A172 (cell line): Measurements from ENCODE around the gene FGF2. TPM values are rescaled to one million over a fixed set of nuclear protein-coding genes. Genes with fewer than 3 reads are reported as not detected.
A peak's percentile ranks its signal among the peaks of the same experiment; 100 is the strongest.
"Not testable (repeated sequence)": the region's sequence is repeated elsewhere in the genome, so short reads cannot be mapped to it uniquely, and the experiment has no call there.

Source experiments
- DNase-seq: peaks from one replicate; pipeline ENCODE4 v3.0.0-alpha.2; 2015; ENCODE audit warnings: low spot score
- total RNA-seq: library from RNA; depleted of rRNA; stranded (reverse); fragments of >200 nt; shearing (Covaris generic); gene quantifications from 2 replicates; pipeline ENCODE4 v1.2.3, GENCODE V29; 2014; rRNA removed

Gene FGF2
- total RNA-seq, 1 experiment from 2014 or later, result 216 TPM

- DNase-seq, result peak; percentile 84
Measured at GRCh38 chr4:122922877-122923511, 96.4 kb downstream of the FGF2 start.

GRCh38 chr4:122928930-122929329 is 102.3 kb downstream of the FGF2 start:
- no peak for DNase-seq

- DNase-seq, result peak; percentile 14
Measured at GRCh38 chr4:122930862-122931261, 104.2 kb downstream of the FGF2 start.

GRCh38 chr4:122932763-122933162 is 106.1 kb downstream of the FGF2 start:
- DNase-seq, result no peak

- not testable (repeated sequence) for DNase-seq
Measured at GRCh38 chr4:122945136-122945535, 118.5 kb downstream of the FGF2 start.

GRCh38 chr4:122946142-122946541 is 119.5 kb downstream of the FGF2 start:
- no peak for DNase-seq

Other genes starting within 250 kb of the FGF2 start
- not detected in 2 replicates for gene IL21, start 205.8 kb upstream of the FGF2 start, total RNA-seq
- gene BBS12, start 94.1 kb upstream of the FGF2 start, total RNA-seq, result 3.3 and 5.2 TPM in 2 replicates
- gene NUDT6, start 95.8 kb downstream of the FGF2 start, total RNA-seq, result 7.2 and 11.3 TPM in 2 replicates